H9 (cell line): ENCODE measurements around the gene KRTAP1-3. TPM values are rescaled to one million over a fixed set of nuclear protein-coding genes. Genes with fewer than 3 reads are reported as not detected.

ENCODE experiments used
- DNase-seq: peaks from one replicate; pipeline ENCODE4 v3.0.0-alpha.2; 2017
- H2AFZ ChIP-seq: one replicate; pipeline ENCODE4 v1.6.1; 2013; ENCODE audit warnings: mild to moderate bottlenecking, low read length, control low read depth, moderate library complexity
- H2AK5ac ChIP-seq: 2 replicates; pipeline ENCODE4 v1.6.1; 2013; ENCODE audit warnings: low read length, control low read depth, mixed read lengths; ENCODE audit not compliant: insufficient read length
- H2BK120ac ChIP-seq: one replicate; pipeline ENCODE4 v1.6.1; 2013; ENCODE audit warnings: low read depth, mild to moderate bottlenecking, low read length, control low read depth, inconsistent platforms; ENCODE audit not compliant: poor library complexity, severe bottlenecking
- H2BK12ac ChIP-seq: 2 replicates; pipeline ENCODE4 v1.6.1; 2013; ENCODE audit warnings: low read length, control low read depth, mixed read lengths, low read depth; ENCODE audit not compliant: insufficient read length
- H2BK15ac ChIP-seq: 2 replicates; pipeline ENCODE4 v1.6.1; 2013; ENCODE audit warnings: low read depth, low read length, control low read depth
- H2BK20ac ChIP-seq: one replicate; pipeline ENCODE4 v1.6.1; 2013; ENCODE audit warnings: low read depth, mild to moderate bottlenecking, low read length, control low read depth, inconsistent platforms; ENCODE audit not compliant: poor library complexity, severe bottlenecking
- H2BK5ac ChIP-seq: 2 replicates; pipeline ENCODE4 v1.6.1; 2013; ENCODE audit warnings: low read length, control low read depth, mixed read lengths; ENCODE audit not compliant: insufficient read length
- H3K14ac ChIP-seq: 2 replicates; pipeline ENCODE4 v1.6.1; 2013; ENCODE audit warnings: low read length, control low read depth; ENCODE audit not compliant: insufficient read depth
- H3K18ac ChIP-seq: 2 replicates; pipeline ENCODE4 v1.6.1; 2013; ENCODE audit warnings: low read depth, mild to moderate bottlenecking, mixed read lengths, low read length, control low read depth; ENCODE audit not compliant: insufficient read length
- H3K23ac ChIP-seq: 2 replicates; pipeline ENCODE4 v1.6.1; 2013; ENCODE audit warnings: low read length, control low read depth, mixed read lengths, low read depth; ENCODE audit not compliant: insufficient read length
- H3K23me2 ChIP-seq: 2 replicates; pipeline ENCODE4 v1.6.1; 2013; ENCODE audit warnings: low read depth, mild to moderate bottlenecking, mixed read lengths, low read length, control low read depth; ENCODE audit not compliant: insufficient read length, poor library complexity, severe bottlenecking
- H3K27ac ChIP-seq: 2 replicates; pipeline ENCODE4 v1.5.1; 2013; ENCODE audit warnings: low read length, control low read depth, mixed read lengths, low read depth; ENCODE audit not compliant: insufficient read length
- H3K27me3 ChIP-seq: 2 replicates; pipeline ENCODE4 v1.6.1; 2013; ENCODE audit warnings: low read length, control low read depth, inconsistent platforms; ENCODE audit not compliant: insufficient read depth
- H3K4ac ChIP-seq: 2 replicates; pipeline ENCODE4 v1.6.1; 2013; ENCODE audit warnings: low read depth, mild to moderate bottlenecking, control low read depth, inconsistent platforms, low read length, moderate library complexity
- H3K4me1 ChIP-seq: 2 replicates; pipeline ENCODE4 v1.6.1; 2013; ENCODE audit warnings: low read length, control low read depth, inconsistent platforms; ENCODE audit not compliant: insufficient read depth
- H3K4me2 ChIP-seq: 2 replicates; pipeline ENCODE4 v1.6.1; 2013; ENCODE audit warnings: low read length, control low read depth, mixed read lengths; ENCODE audit not compliant: insufficient read length, insufficient read depth
- H3K56ac ChIP-seq: 2 replicates; pipeline ENCODE4 v1.6.1; 2013; ENCODE audit warnings: low read depth, mild to moderate bottlenecking, mixed read lengths, low read length, control low read depth; ENCODE audit not compliant: insufficient read length
- H3K79me1 ChIP-seq: 2 replicates; pipeline ENCODE4 v1.6.1; 2013; ENCODE audit warnings: low read depth, mild to moderate bottlenecking, moderate library complexity, low read length, control low read depth, inconsistent platforms; ENCODE audit not compliant: insufficient read depth, poor library complexity, severe bottlenecking
- H3K79me2 ChIP-seq: 2 replicates; pipeline ENCODE4 v1.6.1; 2013; ENCODE audit warnings: low read length, control low read depth, inconsistent platforms; ENCODE audit not compliant: insufficient read depth
- H3K9ac ChIP-seq: 2 replicates; pipeline ENCODE4 v1.6.1; 2013; ENCODE audit warnings: low read length, control low read depth, mixed read lengths; ENCODE audit not compliant: insufficient read length; ENCODE audit errors: extremely low read depth
- H3K9me3 ChIP-seq: one replicate; pipeline ENCODE4 v1.6.1; 2013; ENCODE audit warnings: low read depth, low read length, inconsistent platforms; ENCODE audit not compliant: control insufficient read depth
- H3T11ph ChIP-seq: one replicate; pipeline ENCODE4 v1.6.1; 2013; ENCODE audit warnings: mild to moderate bottlenecking, low read length, control low read depth, inconsistent platforms
- H4K20me1 ChIP-seq: one replicate; pipeline ENCODE4 v1.6.1; 2013; ENCODE audit not compliant: control insufficient read depth, insufficient read length, insufficient read depth
- H4K5ac ChIP-seq: 2 replicates; pipeline ENCODE4 v1.6.1; 2013; ENCODE audit warnings: low read depth, mild to moderate bottlenecking, mixed read lengths, low read length, control low read depth; ENCODE audit not compliant: insufficient read length
- H4K8ac ChIP-seq: replicated peaks from 2 replicates; pipeline ENCODE4 v1.6.1; 2013; ENCODE audit warnings: low read length, control low read depth, mixed read lengths, low read depth; ENCODE audit not compliant: insufficient read length
- H4K91ac ChIP-seq: 2 replicates; pipeline ENCODE4 v1.6.1; 2013; ENCODE audit warnings: low read depth, mild to moderate bottlenecking, moderate library complexity, mixed read lengths, low read length, control low read depth; ENCODE audit not compliant: insufficient read length
- H3K27ac Mint-ChIP-seq, 3 experiments: 2 replicates in 2 of 3; 3 replicates in 1 of 3; pipeline ENCODE4 v1.8.0; 2020 to 2021; ENCODE audit warnings: mixed read lengths in 3 of 3, mild to moderate bottlenecking in 1 of 3, moderate library complexity in 1 of 3
- H3K27me3 Mint-ChIP-seq: 2 replicates; pipeline ENCODE4 v1.8.0; 2021; ENCODE audit warnings: low read depth, mild to moderate bottlenecking, moderate library complexity, mixed read lengths
- H3K36me3 Mint-ChIP-seq, 3 experiments: 2 replicates in 2 of 3; 3 replicates in 1 of 3; pipeline ENCODE4 v1.8.0; 2020 to 2021; ENCODE audit warnings: low read depth in 3 of 3, mixed read lengths in 3 of 3; ENCODE audit not compliant: insufficient read depth in 1 of 3
- H3K4me1 Mint-ChIP-seq, 2 experiments: 2 replicates each; pipeline ENCODE4 v1.8.0; 2020; ENCODE audit warnings: mixed read lengths in 2 of 2
- H3K4me3 Mint-ChIP-seq, 2 experiments: 2 replicates in 1 of 2; 3 replicates in 1 of 2; pipeline ENCODE4 v1.8.0; 2020 to 2021; ENCODE audit warnings: mild to moderate bottlenecking in 2 of 2, mixed read lengths in 2 of 2, moderate library complexity in 1 of 2
- H3K9me3 Mint-ChIP-seq, 2 experiments: 2 replicates in 1 of 2; 3 replicates in 1 of 2; pipeline ENCODE4 v1.8.0; 2020; ENCODE audit warnings: mild to moderate bottlenecking in 2 of 2, mixed read lengths in 2 of 2, moderate library complexity in 1 of 2
- CTCF ChIP-seq: fragments of 200-600 bp; sonication (generic); conservative IDR thresholded peaks from 3 replicates; pipeline ENCODE4 v1.8.0; 2021; ENCODE audit warnings: antibody characterized with exemption, mild to moderate bottlenecking
- WGBS: extraction: QIAGEN DNeasy Blood & Tissue Kit; methylation state at CpG from one replicate; pipeline ENCODE4 v1.1.7; 2013; ENCODE audit warnings: missing lambda C conversion rate, low lambda C conversion rate, mixed read lengths; ENCODE audit not compliant: insufficient read length; ENCODE audit errors: extremely low coverage; 5-methylcytosine and 5-hydroxymethylcytosine counted together
- total RNA-seq: library from RNA; stranded (reverse); gene quantifications from 2 replicates; pipeline ENCODE4 v1.2.1, GENCODE V29; 2021

The KRTAP1-3 gene
- total RNA-seq, 1 experiment from 2014 or later, result not detected

DNA sequence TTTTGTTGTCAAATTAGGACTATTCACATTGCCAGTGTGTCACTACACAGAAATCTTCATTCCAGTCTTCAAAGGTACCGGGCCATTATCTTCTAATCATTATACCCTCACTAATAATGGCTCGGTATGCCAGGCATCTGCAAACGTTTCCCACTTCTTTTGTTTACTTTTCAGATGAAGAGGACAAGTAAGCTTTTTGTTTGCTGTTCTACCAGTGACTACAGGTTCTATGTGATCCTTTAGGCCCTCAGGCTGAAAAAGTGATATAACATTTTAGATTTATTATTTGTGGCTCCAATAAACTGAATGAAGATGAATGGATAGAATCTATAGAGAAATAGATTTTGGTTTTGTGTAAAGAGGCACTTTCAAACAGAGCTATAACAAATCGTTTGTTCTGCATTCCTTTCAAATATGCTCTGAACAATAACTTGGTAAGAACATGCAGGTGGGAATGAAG, 25.3 kb downstream of the KRTAP1-3 start:
- Histone ChIP-seq H3K9ac (no peak overlapping the region), H2BK12ac (no peak overlapping the region), H4K5ac (no peak overlapping the region), H3K23me2 (no peaks in the 10 kb centered on the region), H3K27me3 (no peaks in the 10 kb centered on the region), H3K4me2 (no peak overlapping the region), H4K8ac (no peak overlapping the region), H3K23ac (no peak overlapping the region), H3K79me2 (no peaks in the 10 kb centered on the region), H3K79me1 (no peaks in the 10 kb centered on the region), H2AK5ac (no peak overlapping the region), H2BK15ac (no peak overlapping the region), H3K14ac (no peak overlapping the region), H4K91ac (no peak overlapping the region), H3T11ph (no peak overlapping the region), H4K20me1 (no peaks in the 10 kb centered on the region), H3K9me3 (no peaks in the 10 kb centered on the region), H3K4me1 (no peaks in the 10 kb centered on the region; the same call in 1 of the 2 replicates), H2BK5ac (no peak overlapping the region), H3K18ac (no peak overlapping the region), H3K27ac (no peak overlapping the region), H2BK20ac (no peak overlapping the region), H2BK120ac (no peak overlapping the region), H2AFZ (no peak overlapping the region), H3K56ac (no peak overlapping the region), H3K4ac (no peak overlapping the region)
- H3K9me3 Mint-ChIP-seq, result no peaks in the 10 kb centered on the region
- TF ChIP-seq CTCF, result no peak
- H3K27ac Mint-ChIP-seq, result no peak overlapping the region
- no peak overlapping the region for H3K4me3 Mint-ChIP-seq
- H3K36me3 Mint-ChIP-seq, result no peaks in the 10 kb centered on the region
- peaks cover 17 to 19% of the 10 kb centered on the region in 2 experiments for H3K4me1 Mint-ChIP-seq
- WGBS, result no CpG with 5 or more reads among the region's 4 CpGs
- no peaks in the 10 kb centered on the region for H3K27me3 Mint-ChIP-seq
- no peak for DNase-seq
